Activated naive CD8-positive, alpha-beta T cell treated with anti-CD3 and anti-CD28 coated beads, Interleukin-2, amount 50 U/mL, for 24 hours (primary cell): Measurements from ENCODE around the gene CBX8.

Experiments
- ATAC-seq: fragments of 150-1000 bp; cut with Tn5 transposase; one replicate; pipeline ENCODE4 v1.10.0; 2021
- DNase-seq: peaks from one replicate; pipeline ENCODE4 v3.0.0; 2021
- H3K27ac Mint-ChIP-seq: one replicate; pipeline ENCODE4 v1.8.0; 2021; ENCODE audit warnings: mild to moderate bottlenecking, mixed read lengths
- H3K27me3 Mint-ChIP-seq: one replicate; pipeline ENCODE4 v1.8.0; 2021; ENCODE audit warnings: mixed read lengths
- H3K36me3 Mint-ChIP-seq: one replicate; pipeline ENCODE4 v1.8.0; 2021; ENCODE audit warnings: low read depth, mixed read lengths
- H3K4me1 Mint-ChIP-seq: one replicate; pipeline ENCODE4 v1.8.0; 2021; ENCODE audit warnings: mixed read lengths
- H3K4me3 Mint-ChIP-seq: one replicate; pipeline ENCODE4 v1.8.0; 2021; ENCODE audit warnings: mild to moderate bottlenecking, moderate library complexity, mixed read lengths
- H3K9me3 Mint-ChIP-seq: one replicate; pipeline ENCODE4 v1.8.0; 2021; ENCODE audit warnings: mixed read lengths

Gene CBX8

GRCh38 chr17:79818026-79818758 is 21.3 kb upstream of the CBX8 start:
- H3K9me3 Mint-ChIP-seq, result no peaks in the 10 kb centered on the region
- H3K27ac Mint-ChIP-seq, result no peak overlapping the region
- no peak for ATAC-seq
- H3K4me3 Mint-ChIP-seq, result no peak overlapping the region
- peaks cover 36% of the 10 kb centered on the region for H3K27me3 Mint-ChIP-seq
- DNase-seq, result no peak
- no peaks in the 10 kb centered on the region for H3K36me3 Mint-ChIP-seq
- H3K4me1 Mint-ChIP-seq, result peaks cover 8% of the 10 kb centered on the region

- no peaks in the 10 kb centered on the region for H3K9me3 Mint-ChIP-seq
- no peak overlapping the region for H3K4me3 Mint-ChIP-seq
- no peaks in the 10 kb centered on the region for H3K36me3 Mint-ChIP-seq
- peaks cover 47% of the 10 kb centered on the region for H3K27me3 Mint-ChIP-seq
- no peak for ATAC-seq
- no peak overlapping the region for H3K27ac Mint-ChIP-seq
- no peak for DNase-seq
- peaks cover 20% of the 10 kb centered on the region for H3K4me1 Mint-ChIP-seq
Observed at GRCh38 chr17:79815836-79816461, 19.1 kb upstream of the CBX8 start.

- no peak overlapping the region for H3K27ac Mint-ChIP-seq
Observed at GRCh38 chr17:79814974-79815835, 18.3 kb upstream of the CBX8 start.

GRCh38 chr17:79814127-79814973 is 17.5 kb upstream of the CBX8 start:
- no peak for ATAC-seq
- peaks cover 46% of the 10 kb centered on the region for H3K27me3 Mint-ChIP-seq
- no peaks in the 10 kb centered on the region for H3K9me3 Mint-ChIP-seq
- H3K4me1 Mint-ChIP-seq, result peaks cover 25% of the 10 kb centered on the region
- H3K4me3 Mint-ChIP-seq, result peak overlapping the region; percentile 25
- DNase-seq, result no peak
- no peaks in the 10 kb centered on the region for H3K36me3 Mint-ChIP-seq
- H3K27ac Mint-ChIP-seq, result peak overlapping the region; percentile 46

More at GRCh38 chr17:79814974-79815835, 18.3 kb upstream of the CBX8 start:
- ATAC-seq, result no peak
- H3K27me3 Mint-ChIP-seq, result peaks cover 49% of the 10 kb centered on the region
- peaks cover 24% of the 10 kb centered on the region for H3K4me1 Mint-ChIP-seq
- no peak overlapping the region for H3K4me3 Mint-ChIP-seq
- no peaks in the 10 kb centered on the region for H3K36me3 Mint-ChIP-seq
- no peaks in the 10 kb centered on the region for H3K9me3 Mint-ChIP-seq
- DNase-seq, result no peak

- H3K27me3 Mint-ChIP-seq, result peaks cover 52% of the 10 kb centered on the region
- no peaks in the 10 kb centered on the region for H3K9me3 Mint-ChIP-seq
- DNase-seq (no peak), ATAC-seq (no peak)
- H3K4me1 Mint-ChIP-seq, result peaks cover 27% of the 10 kb centered on the region
- no peak overlapping the region for H3K4me3 Mint-ChIP-seq
- no peak overlapping the region for H3K27ac Mint-ChIP-seq
- no peaks in the 10 kb centered on the region for H3K36me3 Mint-ChIP-seq
Observed at GRCh38 chr17:79813297-79814126, 16.6 kb upstream of the CBX8 start.

- DNase-seq, result no peak
- no peak overlapping the region for H3K27ac Mint-ChIP-seq
- peaks cover 59% of the 10 kb centered on the region for H3K27me3 Mint-ChIP-seq
- H3K4me3 Mint-ChIP-seq, result peak overlapping the region; percentile 58
- peaks cover 27% of the 10 kb centered on the region for H3K4me1 Mint-ChIP-seq
- no peak for ATAC-seq
- no peaks in the 10 kb centered on the region for H3K9me3 Mint-ChIP-seq
- H3K36me3 Mint-ChIP-seq, result no peaks in the 10 kb centered on the region
Observed at GRCh38 chr17:79812353-79813258, 15.7 kb upstream of the CBX8 start.

GRCh38 chr17:79811868-79812352 is 15.0 kb upstream of the CBX8 start:
- no peak overlapping the region for H3K27ac Mint-ChIP-seq
- H3K27me3 Mint-ChIP-seq, result peaks cover 62% of the 10 kb centered on the region
- no peaks in the 10 kb centered on the region for H3K36me3 Mint-ChIP-seq
- DNase-seq (no peak), ATAC-seq (no peak)
- no peaks in the 10 kb centered on the region for H3K9me3 Mint-ChIP-seq
- peaks cover 32% of the 10 kb centered on the region for H3K4me1 Mint-ChIP-seq
- peak overlapping the region; percentile 38 for H3K4me3 Mint-ChIP-seq

GRCh38 chr17:79811011-79811867 is 14.4 kb upstream of the CBX8 start:
- H3K4me1 Mint-ChIP-seq, result peaks cover 36% of the 10 kb centered on the region
- no peaks in the 10 kb centered on the region for H3K36me3 Mint-ChIP-seq
- peaks cover 62% of the 10 kb centered on the region for H3K27me3 Mint-ChIP-seq
- no peak for ATAC-seq
- H3K4me3 Mint-ChIP-seq, result peak overlapping the region; percentile 38
- peak; percentile 50 for DNase-seq
- no peak overlapping the region for H3K27ac Mint-ChIP-seq
- H3K9me3 Mint-ChIP-seq, result no peaks in the 10 kb centered on the region

- H3K27me3 Mint-ChIP-seq, result peaks cover 65% of the 10 kb centered on the region
- H3K9me3 Mint-ChIP-seq, result no peaks in the 10 kb centered on the region
- DNase-seq (peak; percentile 75), ATAC-seq (peak; percentile 90)
- no peaks in the 10 kb centered on the region for H3K36me3 Mint-ChIP-seq
- peak overlapping the region; percentile 17 for H3K4me3 Mint-ChIP-seq
- H3K27ac Mint-ChIP-seq, result no peak overlapping the region
- H3K4me1 Mint-ChIP-seq, result peaks cover 40% of the 10 kb centered on the region
Observed at GRCh38 chr17:79810130-79811010, 13.5 kb upstream of the CBX8 start.

- no peak overlapping the region for H3K4me3 Mint-ChIP-seq
- H3K9me3 Mint-ChIP-seq, result no peaks in the 10 kb centered on the region
- H3K27me3 Mint-ChIP-seq, result peaks cover 73% of the 10 kb centered on the region
- H3K36me3 Mint-ChIP-seq, result no peaks in the 10 kb centered on the region
- ATAC-seq (no peak), DNase-seq (no peak)
- no peak overlapping the region for H3K27ac Mint-ChIP-seq
- peaks cover 47% of the 10 kb centered on the region for H3K4me1 Mint-ChIP-seq
Observed at GRCh38 chr17:79809530-79810129, 12.8 kb upstream of the CBX8 start.
